ENCODE results near the gene PLA2G2E. TPM values are rescaled to one million over a fixed set of nuclear protein-coding genes. Genes with fewer than 3 reads are reported as not detected.

Gene PLA2G2E
- total and polyA plus RNA-seq, 2 experiments from 2014 or later = not detected

DNA sequence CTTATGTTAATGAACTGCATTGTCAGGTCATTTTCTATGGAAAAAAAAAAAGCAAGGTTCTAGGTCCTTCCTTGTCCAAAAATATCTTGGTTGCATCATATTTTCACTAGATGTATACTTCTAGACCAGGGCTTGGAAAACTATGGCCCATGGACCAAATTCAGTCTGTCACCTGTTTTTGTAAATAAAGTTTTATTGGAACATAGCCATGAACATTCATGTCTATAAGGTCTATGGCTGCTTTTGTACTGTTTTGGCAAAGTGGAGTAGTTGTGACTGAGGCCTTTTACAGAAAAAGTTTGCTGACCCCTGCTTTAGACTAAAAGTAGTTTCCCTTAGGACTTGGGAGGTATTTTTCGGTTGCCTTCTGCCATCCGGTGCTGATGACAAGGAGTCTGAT lies 19.2 kb upstream of the PLA2G2E start:
- Histone ChIP-seq H3K36me3 (replicated peaks; ENCODE audit: insufficient read depth, low read depth) (no peaks in the 10 kb centered on the region), H3K9me3 (ENCODE audit: low read depth) (no peaks in the 10 kb centered on the region), H2AFZ (no peak overlapping the region), H3K27me3 (no peaks in the 10 kb centered on the region), H3K9me2 (replicated peaks; ENCODE audit: insufficient read depth) (no peaks in the 10 kb centered on the region), H3K79me2 (no peaks in the 10 kb centered on the region), H3K27ac (peak overlapping the region; percentile 37), H3K4me3 (no peak overlapping the region), H3K4me1 (ENCODE audit: insufficient read depth) (peaks cover 7% of the 10 kb centered on the region), H4K20me1 (ENCODE audit: insufficient read depth, poor library complexity, severe bottlenecking) (no peaks in the 10 kb centered on the region), H3K4me2 (no peak overlapping the region)
- no peak for DNase-seq (ENCODE audit: low spot score)
- 95% methylated on average over 2 of the region's 2 CpGs for WGBS (ENCODE audit: low lambda C conversion rate, missing lambda C conversion rate)
- TF ChIP-seq, protein P1, sequence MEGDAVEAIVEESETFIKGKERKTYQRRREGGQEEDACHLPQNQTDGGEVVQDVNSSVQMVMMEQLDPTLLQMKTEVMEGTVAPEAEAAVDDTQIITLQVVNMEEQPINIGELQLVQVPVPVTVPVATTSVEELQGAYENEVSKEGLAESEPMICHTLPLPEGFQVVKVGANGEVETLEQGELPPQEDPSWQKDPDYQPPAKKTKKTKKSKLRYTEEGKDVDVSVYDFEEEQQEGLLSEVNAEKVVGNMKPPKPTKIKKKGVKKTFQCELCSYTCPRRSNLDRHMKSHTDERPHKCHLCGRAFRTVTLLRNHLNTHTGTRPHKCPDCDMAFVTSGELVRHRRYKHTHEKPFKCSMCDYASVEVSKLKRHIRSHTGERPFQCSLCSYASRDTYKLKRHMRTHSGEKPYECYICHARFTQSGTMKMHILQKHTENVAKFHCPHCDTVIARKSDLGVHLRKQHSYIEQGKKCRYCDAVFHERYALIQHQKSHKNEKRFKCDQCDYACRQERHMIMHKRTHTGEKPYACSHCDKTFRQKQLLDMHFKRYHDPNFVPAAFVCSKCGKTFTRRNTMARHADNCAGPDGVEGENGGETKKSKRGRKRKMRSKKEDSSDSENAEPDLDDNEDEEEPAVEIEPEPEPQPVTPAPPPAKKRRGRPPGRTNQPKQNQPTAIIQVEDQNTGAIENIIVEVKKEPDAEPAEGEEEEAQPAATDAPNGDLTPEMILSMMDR (IDR thresholded peaks at IDR 0.05; ENCODE audit: poor library complexity) = no peak
- TF ChIP-seq EZH2phosphoT487 (IDR thresholded peaks at IDR 0.05; ENCODE audit: low read depth, severe bottlenecking, unreplicated experiment) = no peak
- no peak for TF ChIP-seq EZH2 (IDR thresholded peaks at IDR 0.05; ENCODE audit: borderline replicate concordance)

DNA sequence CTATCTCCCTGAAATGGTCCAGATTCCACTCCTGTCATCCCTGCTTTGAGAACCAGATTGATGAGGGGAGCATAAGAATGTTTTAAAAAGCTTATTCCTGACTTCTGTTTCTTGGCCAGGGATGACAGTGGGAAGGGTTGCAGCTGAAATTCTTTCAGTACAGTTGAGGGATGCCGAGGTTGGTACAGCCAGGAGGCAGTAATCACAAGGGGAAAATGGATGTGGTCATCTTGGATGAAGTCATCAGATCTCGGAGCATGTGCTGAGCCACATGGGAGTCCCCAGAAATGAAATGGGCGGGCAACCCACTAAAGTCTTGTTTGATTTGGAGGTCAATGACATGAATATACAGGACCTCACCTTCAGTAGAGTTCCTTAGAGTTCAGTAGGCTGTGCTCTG lies 18.7 kb upstream of the PLA2G2E start:
- WGBS (ENCODE audit: low lambda C conversion rate, missing lambda C conversion rate) = 66% methylated on average over 3 of the region's 3 CpGs
- Histone ChIP-seq H3K9me2 (replicated peaks; ENCODE audit: insufficient read depth) (no peaks in the 10 kb centered on the region), H3K4me2 (no peak overlapping the region), H3K79me2 (no peaks in the 10 kb centered on the region), H4K20me1 (ENCODE audit: insufficient read depth, poor library complexity, severe bottlenecking) (no peaks in the 10 kb centered on the region), H3K4me3 (no peak overlapping the region), H2AFZ (no peak overlapping the region), H3K27ac (peak overlapping the region; percentile 37), H3K36me3 (replicated peaks; ENCODE audit: insufficient read depth, low read depth) (no peaks in the 10 kb centered on the region), H3K27me3 (no peaks in the 10 kb centered on the region), H3K9me3 (ENCODE audit: low read depth) (no peaks in the 10 kb centered on the region), H3K4me1 (ENCODE audit: insufficient read depth) (peaks cover 7% of the 10 kb centered on the region)
- DNase-seq (ENCODE audit: low spot score) = peak; percentile 40
- no peak for TF ChIP-seq EZH2phosphoT487 (IDR thresholded peaks at IDR 0.05; ENCODE audit: low read depth, severe bottlenecking, unreplicated experiment)

DNA sequence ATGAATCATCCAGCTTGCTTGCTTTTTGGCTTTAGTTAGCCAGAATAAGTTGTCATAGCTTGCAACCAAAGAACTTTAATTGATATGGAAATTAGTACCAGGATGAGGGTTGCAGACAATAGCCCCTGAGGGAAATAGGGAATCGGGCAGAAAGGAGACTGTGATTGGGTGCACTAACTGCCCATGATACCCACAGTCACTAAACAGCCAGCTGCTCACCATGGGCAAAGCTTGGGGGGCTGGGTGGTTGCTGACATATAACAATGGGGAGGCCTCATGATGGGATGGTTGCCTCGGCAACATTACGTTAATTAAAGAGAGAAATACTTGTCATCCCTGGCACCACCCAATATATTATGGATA lies 17.8 kb upstream of the PLA2G2E start:
- H3K9me2 ChIP-seq (replicated peaks; ENCODE audit: insufficient read depth) = no peaks in the 10 kb centered on the region
- H3K4me2 ChIP-seq = no peak overlapping the region
- H3K27me3 ChIP-seq = no peaks in the 10 kb centered on the region
- no peaks in the 10 kb centered on the region for H3K9me3 ChIP-seq (ENCODE audit: low read depth)
- no peak overlapping the region for H3K4me3 ChIP-seq
- peaks cover 7% of the 10 kb centered on the region for H3K4me1 ChIP-seq (ENCODE audit: insufficient read depth)
- DNase-seq (ENCODE audit: low spot score) = no peak
- no peaks in the 10 kb centered on the region for H3K36me3 ChIP-seq (replicated peaks; ENCODE audit: insufficient read depth, low read depth)
- WGBS (ENCODE audit: low lambda C conversion rate, missing lambda C conversion rate) = 97% methylated on average over 3 of the region's 3 CpGs
- no peaks in the 10 kb centered on the region for H3K79me2 ChIP-seq
- H4K20me1 ChIP-seq (ENCODE audit: insufficient read depth, poor library complexity, severe bottlenecking) = no peaks in the 10 kb centered on the region
- H2AFZ ChIP-seq = no peak overlapping the region
- H3K27ac ChIP-seq = no peak overlapping the region
- TF ChIP-seq EZH2phosphoT487 (IDR thresholded peaks at IDR 0.05; ENCODE audit: low read depth, severe bottlenecking, unreplicated experiment) (no peak), EZH2 (IDR thresholded peaks at IDR 0.05; ENCODE audit: borderline replicate concordance) (no peak)
- TF ChIP-seq, protein P1 (IDR thresholded peaks at IDR 0.05; ENCODE audit: poor library complexity) = no peak

DNA sequence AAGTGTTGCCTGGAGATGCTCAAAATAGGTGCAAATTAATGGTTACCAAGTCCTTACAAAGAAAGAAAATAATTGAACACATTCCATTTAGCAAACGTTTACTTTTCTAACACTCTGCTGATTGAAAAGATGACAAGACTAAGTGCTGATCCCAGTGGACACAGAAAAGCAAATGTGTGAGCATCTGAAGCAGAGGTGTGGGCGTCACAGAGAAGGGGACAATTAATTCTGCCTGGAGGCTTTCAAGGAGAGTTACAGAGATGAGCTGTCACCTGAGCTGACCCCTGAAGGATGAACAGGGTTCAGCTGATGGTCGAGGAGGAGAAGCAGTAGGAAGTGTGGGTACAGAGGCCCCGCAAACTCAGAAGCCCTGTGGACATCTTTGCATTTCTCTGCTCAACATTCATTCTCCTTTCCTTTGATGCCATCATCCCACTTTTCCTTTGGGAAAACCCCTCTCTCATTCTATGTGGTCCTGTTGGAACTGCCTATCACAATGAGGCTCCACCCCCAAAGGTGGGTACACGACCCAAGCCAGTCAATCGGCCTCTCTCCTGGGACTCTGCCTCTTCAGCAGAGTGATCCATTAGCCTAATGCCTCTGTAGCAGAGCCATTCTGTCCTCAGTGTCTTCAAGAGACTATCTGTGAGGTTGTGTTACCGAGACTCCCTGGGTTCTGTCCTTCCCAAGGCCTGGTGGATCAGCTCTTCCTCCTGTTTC lies 17.2 kb upstream of the PLA2G2E start:
- no peak overlapping the region for H3K27ac ChIP-seq
- H4K20me1 ChIP-seq (ENCODE audit: insufficient read depth, poor library complexity, severe bottlenecking) = no peaks in the 10 kb centered on the region
- peaks cover 4% of the 10 kb centered on the region for H3K4me1 ChIP-seq (ENCODE audit: insufficient read depth)
- H3K4me2 ChIP-seq = no peak overlapping the region
- H3K9me3 ChIP-seq (ENCODE audit: low read depth) = no peaks in the 10 kb centered on the region
- no peaks in the 10 kb centered on the region for H3K27me3 ChIP-seq
- no peak overlapping the region for H3K4me3 ChIP-seq
- H3K79me2 ChIP-seq = no peaks in the 10 kb centered on the region
- no peak for TF ChIP-seq EZH2 (IDR thresholded peaks at IDR 0.05; ENCODE audit: borderline replicate concordance)
- no peak for TF ChIP-seq EZH2phosphoT487 (IDR thresholded peaks at IDR 0.05; ENCODE audit: low read depth, severe bottlenecking, unreplicated experiment)
- TF ChIP-seq, protein P1 (IDR thresholded peaks at IDR 0.05; ENCODE audit: poor library complexity) = no peak
- no peaks in the 10 kb centered on the region for H3K36me3 ChIP-seq (replicated peaks; ENCODE audit: insufficient read depth, low read depth)
- no peak for DNase-seq (ENCODE audit: low spot score)
- 74% methylated on average over 7 of the region's 7 CpGs for WGBS (ENCODE audit: low lambda C conversion rate, missing lambda C conversion rate)
- H3K9me2 ChIP-seq (replicated peaks; ENCODE audit: insufficient read depth) = no peaks in the 10 kb centered on the region
- H2AFZ ChIP-seq = no peak overlapping the region
